GM19351 (cell line): ENCODE results near the gene MIER2.
"Not testable (repeated sequence)": the region's sequence is repeated elsewhere in the genome, so short reads cannot be mapped to it uniquely, and the experiment has no call there.

Source experiments
- ATAC-seq: cut with Tn5 transposase; IDR thresholded peaks from one replicate; pipeline ENCODE4 v1.9.1; 2021; ENCODE audit warnings: mild to moderate bottlenecking, moderate library complexity; ENCODE audit not compliant: unreplicated experiment

MIER2 gene

GRCh38 chr19:289651-290371 lies 54.8 kb downstream of the MIER2 start:
- ATAC-seq = no peak

- ATAC-seq = no peak
Observed at GRCh38 chr19:288911-289310, 55.7 kb downstream of the MIER2 start.

- ATAC-seq = no peak
Observed at GRCh38 chr19:287381-287871, 57.2 kb downstream of the MIER2 start.

GRCh38 chr19:283395-283794 lies 61.2 kb downstream of the MIER2 start:
- no peak for ATAC-seq

- no peak for ATAC-seq
Observed at GRCh38 chr19:282501-282900, 62.1 kb downstream of the MIER2 start.

- ATAC-seq = no peak
Observed at GRCh38 chr19:281992-282391, 62.6 kb downstream of the MIER2 start.

- ATAC-seq = no peak
Observed at GRCh38 chr19:281156-281853, 63.3 kb downstream of the MIER2 start.

- ATAC-seq = no peak
Observed at GRCh38 chr19:280541-281009, 64.0 kb downstream of the MIER2 start.

GRCh38 chr19:279656-280055 lies 64.9 kb downstream of the MIER2 start:
- ATAC-seq = no peak

- no peak for ATAC-seq
Observed at GRCh38 chr19:279231-279630, 65.4 kb downstream of the MIER2 start.

- ATAC-seq = no peak
Observed at GRCh38 chr19:277581-278165, 66.9 kb downstream of the MIER2 start.

GRCh38 chr19:277131-277530 lies 67.5 kb downstream of the MIER2 start:
- ATAC-seq = no peak

- ATAC-seq = no peak
Observed at GRCh38 chr19:275958-276646, 68.5 kb downstream of the MIER2 start.

GRCh38 chr19:275000-275399 lies 69.6 kb downstream of the MIER2 start:
- ATAC-seq = no peak

GRCh38 chr19:273393-273792 lies 71.2 kb downstream of the MIER2 start:
- no peak for ATAC-seq

GRCh38 chr19:271856-272255 lies 72.7 kb downstream of the MIER2 start:
- no peak for ATAC-seq

GRCh38 chr19:270766-271318 lies 73.8 kb downstream of the MIER2 start:
- ATAC-seq = not testable (repeated sequence)

- ATAC-seq = no peak
Observed at GRCh38 chr19:269241-269640, 75.4 kb downstream of the MIER2 start.

GRCh38 chr19:262125-262524 lies 82.5 kb downstream of the MIER2 start:
- no peak for ATAC-seq

- not testable (repeated sequence) for ATAC-seq
Observed at GRCh38 chr19:256804-257203, 87.8 kb downstream of the MIER2 start.
